CD4-positive, alpha-beta T cell treated with Interleukin-21 for 1 hour (primary cell): ENCODE measurements around the gene YLPM1.

Source experiments
- DNase-seq: peaks from one replicate; pipeline ENCODE4 v3.0.0-alpha.2; 2020

Gene YLPM1

GRCh38 chr14:74792249-74793039, 29.3 kb downstream of the YLPM1 start:
- DNase-seq, result peak; percentile 39

DNA sequence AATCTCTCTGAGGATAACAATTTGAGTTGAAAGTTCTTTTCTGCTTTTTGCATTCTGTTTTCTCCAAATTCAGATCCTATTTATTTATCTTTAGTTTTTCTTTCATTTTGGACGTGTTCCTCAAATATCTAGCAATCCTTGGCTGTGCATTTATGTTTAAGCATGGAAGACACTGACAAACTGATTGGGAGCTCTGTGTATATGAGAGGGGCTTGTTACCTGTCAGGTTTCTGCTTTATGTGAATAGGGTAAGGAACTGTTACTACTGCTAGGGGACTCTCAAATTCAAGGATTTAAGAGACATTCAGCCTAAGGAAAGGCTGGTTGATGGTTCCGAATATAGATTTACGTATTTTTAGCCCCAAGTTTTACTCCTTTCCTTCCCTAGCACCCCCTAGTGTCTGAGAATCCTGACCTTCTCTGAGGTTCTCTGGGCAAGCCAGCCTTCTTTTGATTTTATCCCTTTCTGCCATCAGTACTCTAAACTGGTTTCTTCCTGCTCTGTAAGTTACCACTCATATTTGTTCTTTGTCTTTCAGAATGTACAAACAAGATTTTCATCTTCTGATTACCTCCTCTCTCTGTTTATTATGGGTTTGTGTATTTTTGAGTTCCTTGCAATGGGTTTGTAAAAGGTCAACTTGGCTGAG, 30.5 kb downstream of the YLPM1 start:
- DNase-seq, result peak; percentile 29

DNA sequence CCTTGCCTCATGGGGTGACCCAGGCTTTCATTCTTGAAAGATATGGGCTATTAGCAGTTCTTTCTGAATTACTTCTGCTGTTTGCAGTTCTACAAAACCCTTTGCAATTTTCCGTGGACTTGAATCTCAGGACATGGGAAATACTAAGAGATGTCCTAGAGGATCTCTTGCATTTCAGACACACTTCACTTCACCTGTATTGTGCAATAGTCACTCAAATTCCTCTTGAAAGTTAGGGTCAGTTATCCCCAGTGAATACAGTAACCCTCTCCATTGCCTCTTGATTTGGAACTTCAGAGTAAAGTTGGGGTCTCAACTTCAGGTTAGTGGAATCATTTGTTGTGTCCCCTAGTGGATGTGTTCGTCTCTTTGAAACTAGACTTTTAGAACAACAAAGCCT, 31.8 kb downstream of the YLPM1 start:
- DNase-seq, result no peak

DNA sequence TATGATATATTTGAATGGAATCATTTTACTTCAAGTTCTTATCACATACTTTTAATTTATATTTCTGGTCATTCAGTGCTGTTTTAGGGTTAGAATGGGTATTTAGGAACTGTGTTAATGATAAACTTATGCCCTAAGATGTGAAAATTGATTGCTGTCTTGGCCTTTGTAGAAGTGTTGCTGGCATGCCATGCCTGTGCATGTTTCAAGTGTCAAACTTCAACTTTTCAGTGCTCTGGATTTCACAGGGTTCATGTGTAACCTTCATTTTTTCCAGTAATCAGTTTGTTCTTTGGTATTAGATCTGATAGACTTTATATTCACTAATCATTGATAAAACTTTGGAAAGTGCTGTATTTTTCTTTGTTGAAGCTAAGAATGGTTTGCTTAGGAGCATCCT, 36.6 kb downstream of the YLPM1 start:
- DNase-seq, result no peak

- DNase-seq, result no peak
These were observed 37.7 kb downstream of the YLPM1 start for GRCh38 chr14:74800780-74801179.

- DNase-seq, result no peak
These were observed 38.3 kb downstream of the YLPM1 start for GRCh38 chr14:74801396-74801795.

DNA sequence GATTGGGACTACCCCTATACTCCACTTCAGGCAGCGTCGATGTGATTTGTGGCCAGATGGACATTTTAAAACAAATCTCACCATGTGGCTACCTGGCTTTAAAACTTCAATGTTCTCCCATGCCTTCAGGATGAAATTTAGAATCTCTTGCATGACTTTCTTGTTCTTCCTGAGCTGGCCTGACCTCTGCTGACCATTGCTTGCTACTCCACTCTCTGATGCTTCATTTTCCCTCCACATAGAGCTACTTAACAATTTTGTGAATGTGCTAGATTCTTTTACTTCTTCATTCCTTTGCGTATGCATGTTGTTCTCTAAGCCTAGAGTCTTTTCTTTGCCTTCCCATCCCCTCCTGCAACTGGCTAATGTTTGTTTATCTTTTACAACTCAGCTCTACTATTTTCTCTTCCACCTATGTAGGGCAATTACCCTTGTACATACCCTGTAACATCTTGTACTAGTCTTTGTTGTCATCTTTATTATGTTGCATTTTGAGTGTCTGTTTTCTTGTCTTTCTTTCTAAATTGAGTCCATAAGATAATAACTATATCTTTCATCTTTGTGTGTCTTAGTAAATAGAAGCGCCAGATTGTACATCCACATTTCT, 41.2 kb downstream of the YLPM1 start:
- DNase-seq, result peak; percentile 47

DNA sequence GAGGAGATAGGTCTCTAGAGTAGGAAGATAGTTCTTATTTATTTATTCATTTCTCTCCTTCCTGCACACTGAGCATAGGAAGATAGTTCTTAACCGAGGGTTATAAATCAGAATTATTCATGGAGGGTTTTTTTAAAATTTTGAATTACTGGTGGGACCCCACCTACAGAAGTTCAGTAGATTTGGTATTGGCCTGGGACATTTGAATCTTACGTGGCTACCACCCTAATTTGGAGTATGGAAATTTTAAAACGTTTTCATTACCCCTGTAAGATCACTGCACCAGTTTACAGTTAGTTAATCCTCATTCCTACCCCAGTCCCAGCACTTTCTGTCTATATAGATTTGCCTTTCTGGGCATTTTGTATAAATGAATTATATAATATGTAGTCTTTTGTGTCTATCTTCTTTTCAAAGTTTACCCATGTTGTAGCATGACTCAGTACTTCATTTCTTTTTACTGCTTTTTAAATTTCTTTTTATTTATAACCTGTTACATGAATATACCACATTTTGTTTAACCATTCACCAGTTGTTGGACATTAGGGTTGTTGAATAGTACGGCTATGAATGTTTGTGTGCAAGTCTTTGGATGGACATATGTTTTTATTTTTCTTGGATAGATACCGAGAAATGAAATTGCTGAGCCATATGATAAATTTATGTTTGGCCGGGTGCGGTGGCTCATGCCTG, 44.9 kb downstream of the YLPM1 start:
- DNase-seq, result no peak

DNA sequence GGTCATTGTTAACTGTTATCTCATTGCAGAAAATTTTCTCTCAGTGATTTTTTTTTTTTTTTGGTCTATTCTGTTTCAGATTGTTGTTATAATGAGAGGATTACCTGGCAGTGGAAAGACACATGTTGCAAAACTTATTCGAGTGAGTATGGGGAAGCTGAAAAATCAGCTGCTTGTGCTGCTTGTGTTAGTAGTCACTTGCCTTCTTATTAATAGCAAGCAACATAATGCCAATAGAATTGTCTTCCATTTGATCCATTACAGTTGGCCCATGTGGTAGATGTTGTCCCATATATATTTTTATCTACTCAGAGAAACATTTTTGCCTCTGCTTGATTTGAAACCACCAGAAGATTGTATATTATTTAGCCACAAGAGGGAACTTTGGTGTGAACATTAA, 53.0 kb downstream of the YLPM1 start:
- DNase-seq, result no peak

GRCh38 chr14:74820288-74820687, 57.2 kb downstream of the YLPM1 start:
- DNase-seq, result no peak

DNA sequence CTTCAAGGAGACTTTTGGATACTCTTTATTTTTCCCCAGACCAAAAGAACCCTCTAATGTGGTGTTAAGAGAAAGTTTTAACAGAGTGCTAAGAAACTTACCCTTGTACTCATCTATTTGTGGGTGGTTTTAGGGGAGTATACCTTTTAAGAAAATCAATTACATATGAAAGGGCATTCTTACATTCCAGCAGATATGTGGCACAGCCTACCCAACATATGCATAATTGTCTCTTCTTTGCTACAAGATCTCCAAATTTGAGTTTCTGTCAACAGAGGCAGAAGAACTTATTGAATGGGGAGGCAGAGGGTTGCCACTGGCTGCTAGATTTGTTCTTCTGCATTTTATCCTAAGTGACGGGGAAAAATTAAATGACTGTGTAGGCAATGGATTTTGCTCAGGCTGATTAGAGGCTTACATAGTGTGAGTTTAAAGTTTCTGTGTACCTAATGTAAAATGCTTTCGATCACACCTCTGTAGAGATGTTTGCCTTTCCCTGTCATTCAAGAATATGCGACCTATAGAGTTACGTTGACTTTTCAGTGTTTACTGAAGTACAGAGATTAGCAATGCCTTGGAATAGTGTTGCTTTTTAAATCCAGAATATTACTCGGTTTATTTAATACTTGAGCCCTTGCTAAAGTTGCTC, 58.3 kb downstream of the YLPM1 start:
- no peak for DNase-seq

DNA sequence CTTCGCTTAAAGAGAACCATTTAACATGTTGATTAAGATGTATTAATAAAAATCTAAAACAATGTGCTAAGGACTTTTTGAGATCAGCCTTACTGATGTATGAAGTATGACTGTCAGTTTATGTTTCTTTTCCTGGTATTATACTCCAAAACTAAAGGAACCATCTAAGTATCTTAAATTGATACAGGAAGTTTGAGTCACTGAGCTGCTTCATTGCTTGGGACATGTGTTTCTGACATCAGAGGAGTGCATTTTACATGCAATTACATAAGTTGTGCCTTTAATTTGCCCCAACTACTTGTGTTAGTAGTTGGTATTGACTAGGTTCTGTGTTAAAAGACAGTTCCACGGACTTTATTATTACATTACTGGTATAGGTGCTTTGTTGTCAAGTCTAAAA, 61.9 kb downstream of the YLPM1 start:
- DNase-seq, result no peak

GRCh38 chr14:74826574-74826973, 63.5 kb downstream of the YLPM1 start:
- DNase-seq, result no peak

DNA sequence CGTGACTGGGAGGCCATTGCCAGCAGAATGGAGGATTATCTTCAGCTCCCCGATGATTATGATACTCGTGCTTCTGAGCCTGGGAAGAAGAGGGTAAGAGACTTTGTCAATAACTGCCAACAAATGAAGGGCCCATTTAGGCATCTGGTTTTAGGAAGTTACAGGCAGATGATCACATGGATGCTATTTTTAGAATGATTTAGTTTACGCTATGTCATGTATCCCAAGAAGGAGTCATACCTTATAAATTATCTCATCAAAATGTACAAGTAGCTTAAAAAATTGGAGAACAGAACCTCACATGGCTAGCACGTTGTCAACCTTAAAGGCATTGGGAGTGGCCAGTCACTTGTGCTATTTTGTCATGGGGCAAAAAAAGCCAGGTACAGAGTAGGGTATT, 66.1 kb downstream of the YLPM1 start:
- no peak for DNase-seq

- DNase-seq, result no peak
These were observed 69.7 kb downstream of the YLPM1 start for GRCh38 chr14:74832849-74833248.

DNA sequence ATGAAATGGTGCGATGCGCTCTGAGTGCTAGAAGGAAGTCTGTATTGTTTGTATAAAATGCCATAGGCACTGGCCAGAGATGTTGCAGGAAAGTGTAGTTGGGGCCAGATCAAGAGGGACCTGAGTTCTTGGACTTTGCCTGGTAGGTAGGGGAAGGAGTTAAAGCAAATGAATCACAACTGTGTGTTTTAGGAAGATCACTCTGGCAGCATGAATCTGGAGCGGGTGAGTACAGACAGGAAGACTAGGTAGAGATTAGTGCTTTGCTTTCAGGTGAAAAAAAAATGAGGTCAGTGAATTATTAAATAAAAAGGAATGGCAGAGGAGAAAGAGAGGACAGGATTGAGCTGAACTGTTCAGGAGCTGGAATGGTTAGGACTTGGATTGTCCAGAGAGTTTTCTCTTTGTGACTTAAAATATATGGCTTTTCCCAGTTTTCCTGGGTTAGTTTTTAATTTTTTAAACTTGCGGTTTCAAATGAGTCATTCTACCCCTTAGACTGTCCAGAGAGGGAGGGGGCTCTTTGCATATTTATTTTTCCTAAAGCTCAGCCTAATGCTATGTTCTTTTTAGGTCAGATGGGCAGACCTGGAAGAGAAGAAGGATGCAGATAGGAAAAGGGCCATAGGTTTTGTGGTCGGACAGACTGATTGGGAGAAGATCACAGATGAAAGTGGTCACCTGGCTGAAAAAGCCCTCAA, 71.7 kb downstream of the YLPM1 start:
- no peak for DNase-seq

DNA sequence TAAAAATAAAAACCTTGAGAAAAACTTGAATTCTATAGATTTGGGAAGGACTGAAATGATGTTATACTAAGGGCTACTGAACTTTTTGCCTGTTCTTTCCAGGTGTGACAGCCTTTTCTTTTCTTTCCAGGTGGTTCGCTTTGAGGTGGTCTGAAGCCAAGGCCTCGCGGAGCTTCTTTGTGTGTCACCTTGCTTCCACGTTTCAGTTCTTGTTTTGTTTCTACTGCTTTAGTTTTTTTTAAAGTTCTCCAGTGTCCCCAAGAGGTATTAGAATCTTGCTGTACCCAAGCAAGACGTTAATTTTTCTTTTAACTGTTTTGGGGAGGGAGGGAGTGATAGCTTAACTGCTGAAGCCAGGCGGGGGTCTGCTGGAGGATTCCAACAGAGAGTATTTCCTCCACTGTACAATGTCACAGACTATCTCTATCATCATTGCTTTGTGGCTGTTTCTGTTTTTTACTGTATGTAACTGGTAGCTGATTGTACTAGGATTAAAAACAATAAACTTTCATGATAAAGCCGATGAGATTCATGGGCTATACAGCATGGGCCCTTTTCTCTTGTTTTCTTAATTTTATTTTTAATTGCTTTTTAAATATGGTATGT, 72.6 kb downstream of the YLPM1 start:
- DNase-seq, result no peak

- DNase-seq, result peak; percentile 34
These were observed 73.3 kb downstream of the YLPM1 start for GRCh38 chr14:74836251-74836960.

DNA sequence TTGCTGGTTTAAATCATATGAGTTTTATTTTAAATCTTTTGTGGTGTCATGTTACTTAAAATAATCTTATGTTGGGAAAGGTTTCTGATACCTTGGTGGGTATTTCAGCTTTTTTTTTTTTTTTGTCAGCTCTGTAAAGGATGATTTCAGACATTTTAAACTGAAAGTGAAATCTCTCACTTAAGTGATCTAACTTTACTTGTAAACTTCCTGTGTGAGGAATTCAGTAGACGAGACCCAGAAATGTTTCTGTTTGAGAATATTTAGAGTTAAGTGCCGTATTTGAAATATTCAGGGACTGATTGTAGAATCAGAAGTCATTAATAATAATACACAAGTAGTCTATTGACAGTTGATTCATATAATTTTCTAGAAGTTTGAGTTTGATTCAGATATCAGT, 75.0 kb downstream of the YLPM1 start:
- DNase-seq, result peak; percentile 55

GRCh38 chr14:74840603-74841030, 77.5 kb downstream of the YLPM1 start:
- DNase-seq, result no peak
